HepG2 (cell line): ENCODE measurements around the gene HTRA1.

Experiments used
- ESRRA ChIP-seq: sonication (generic); formaldehyde crosslinking; IDR thresholded peaks from 2 replicates; pipeline ENCODE4 v1.5.1; 2020; ENCODE audit warnings: mild to moderate bottlenecking, low read depth, missing genetic modification reagents
- MTA3 ChIP-seq: sonication (generic); formaldehyde crosslinking; IDR thresholded peaks from 2 replicates; pipeline ENCODE4 v1.4.0; 2020; ENCODE audit warnings: missing genetic modification reagents
- RNF2 ChIP-seq: fragments of 450-650 bp; conservative IDR thresholded peaks from 2 replicates; pipeline ENCODE4 v1.6.1; 2016; ENCODE audit warnings: low read depth
- SRY ChIP-seq: sonication (generic); formaldehyde crosslinking; IDR thresholded peaks from 2 replicates; pipeline ENCODE4 v1.8.0; 2022; ENCODE audit warnings: mild to moderate bottlenecking, missing genetic modification reagents
- ZBTB40 ChIP-seq, 2 experiments: fragments of 450-650 bp in 1 of 2; sonication (generic) in 1 of 2; formaldehyde crosslinking in 1 of 2; IDR thresholded peaks; 2 replicates each; pipeline versions ENCODE4 v1.6.1 to v1.8.0; 2016 to 2022; ENCODE audit warnings: antibody characterized with exemption in 1 of 2, mild to moderate bottlenecking in 1 of 2, missing genetic modification reagents in 1 of 2
- ZFX ChIP-seq: sonication (generic); formaldehyde crosslinking; IDR thresholded peaks from 2 replicates; pipeline ENCODE4 v1.4.0; 2020; ENCODE audit warnings: mild to moderate bottlenecking, low read depth, missing genetic modification reagents, moderate library complexity
- ZNF317 ChIP-seq: sonication (generic); formaldehyde crosslinking; IDR thresholded peaks from 2 replicates; pipeline ENCODE4 v1.5.0; 2020; ENCODE audit warnings: mild to moderate bottlenecking, missing genetic modification reagents
- ZNF792 ChIP-seq: IDR thresholded peaks from 2 replicates; pipeline ENCODE4 v1.6.1; 2016
- ZNF839 ChIP-seq: sonication (generic); formaldehyde crosslinking; IDR thresholded peaks from 2 replicates; pipeline ENCODE4 v1.4.0; 2020; ENCODE audit warnings: missing genetic modification reagents, mild to moderate bottlenecking, borderline replicate concordance
- TF ChIP-seq, protein P1 (sequence below): sonication (generic); formaldehyde crosslinking; IDR thresholded peaks from 2 replicates; pipeline ENCODE4 v1.8.0; 2022; ENCODE audit warnings: mild to moderate bottlenecking, missing genetic modification reagents
- TF ChIP-seq, protein P2 (sequence below): sonication (generic); formaldehyde crosslinking; IDR thresholded peaks from 2 replicates; pipeline ENCODE4 v1.4.0; 2020; ENCODE audit warnings: low read depth, missing genetic modification reagents
- TF ChIP-seq, protein P3 (sequence below), 2 experiments: IDR thresholded peaks; 2 replicates each; pipeline ENCODE4 v1.6.1; 2011 to 2012; ENCODE audit warnings: low read length in 2 of 2, borderline replicate concordance in 1 of 2, low read depth in 1 of 2, mild to moderate bottlenecking in 1 of 2, moderate library complexity in 1 of 2
- TF ChIP-seq, protein P4 (sequence below): sonication (generic); formaldehyde crosslinking; IDR thresholded peaks from 2 replicates; pipeline ENCODE4 v1.5.0; 2020; ENCODE audit warnings: mild to moderate bottlenecking, missing genetic modification reagents, moderate library complexity

DNA sequence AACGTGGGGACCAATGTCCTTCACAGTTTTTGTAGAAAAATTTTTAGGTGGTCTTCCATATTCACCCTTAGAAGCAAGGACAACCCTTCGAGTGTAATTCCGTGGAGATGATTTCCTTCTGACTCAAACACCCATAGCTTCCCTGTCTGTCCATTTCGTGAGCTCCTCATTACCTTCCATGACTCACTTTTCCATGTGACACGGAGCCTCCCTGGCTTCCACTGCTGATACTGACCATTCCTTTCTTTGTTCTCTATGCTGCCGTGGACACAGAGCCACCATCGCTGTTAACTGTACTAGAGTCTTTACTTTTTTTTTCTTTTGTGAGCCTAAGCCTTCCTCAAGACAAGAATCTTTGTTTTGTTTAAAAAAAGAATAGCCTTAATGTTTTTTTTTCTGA lies 19.4 kb upstream of the HTRA1 start:
- TF ChIP-seq ESRRA (CRISPR knock-in tag), result no peak
- no peak for TF ChIP-seq ZNF839 (CRISPR knock-in tag)
- no peak for TF ChIP-seq ZNF317 (CRISPR knock-in tag)
- TF ChIP-seq, protein P1, sequence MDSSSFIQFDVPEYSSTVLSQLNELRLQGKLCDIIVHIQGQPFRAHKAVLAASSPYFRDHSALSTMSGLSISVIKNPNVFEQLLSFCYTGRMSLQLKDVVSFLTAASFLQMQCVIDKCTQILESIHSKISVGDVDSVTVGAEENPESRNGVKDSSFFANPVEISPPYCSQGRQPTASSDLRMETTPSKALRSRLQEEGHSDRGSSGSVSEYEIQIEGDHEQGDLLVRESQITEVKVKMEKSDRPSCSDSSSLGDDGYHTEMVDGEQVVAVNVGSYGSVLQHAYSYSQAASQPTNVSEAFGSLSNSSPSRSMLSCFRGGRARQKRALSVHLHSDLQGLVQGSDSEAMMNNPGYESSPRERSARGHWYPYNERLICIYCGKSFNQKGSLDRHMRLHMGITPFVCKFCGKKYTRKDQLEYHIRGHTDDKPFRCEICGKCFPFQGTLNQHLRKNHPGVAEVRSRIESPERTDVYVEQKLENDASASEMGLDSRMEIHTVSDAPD, result no peak
- TF ChIP-seq, protein P2, sequence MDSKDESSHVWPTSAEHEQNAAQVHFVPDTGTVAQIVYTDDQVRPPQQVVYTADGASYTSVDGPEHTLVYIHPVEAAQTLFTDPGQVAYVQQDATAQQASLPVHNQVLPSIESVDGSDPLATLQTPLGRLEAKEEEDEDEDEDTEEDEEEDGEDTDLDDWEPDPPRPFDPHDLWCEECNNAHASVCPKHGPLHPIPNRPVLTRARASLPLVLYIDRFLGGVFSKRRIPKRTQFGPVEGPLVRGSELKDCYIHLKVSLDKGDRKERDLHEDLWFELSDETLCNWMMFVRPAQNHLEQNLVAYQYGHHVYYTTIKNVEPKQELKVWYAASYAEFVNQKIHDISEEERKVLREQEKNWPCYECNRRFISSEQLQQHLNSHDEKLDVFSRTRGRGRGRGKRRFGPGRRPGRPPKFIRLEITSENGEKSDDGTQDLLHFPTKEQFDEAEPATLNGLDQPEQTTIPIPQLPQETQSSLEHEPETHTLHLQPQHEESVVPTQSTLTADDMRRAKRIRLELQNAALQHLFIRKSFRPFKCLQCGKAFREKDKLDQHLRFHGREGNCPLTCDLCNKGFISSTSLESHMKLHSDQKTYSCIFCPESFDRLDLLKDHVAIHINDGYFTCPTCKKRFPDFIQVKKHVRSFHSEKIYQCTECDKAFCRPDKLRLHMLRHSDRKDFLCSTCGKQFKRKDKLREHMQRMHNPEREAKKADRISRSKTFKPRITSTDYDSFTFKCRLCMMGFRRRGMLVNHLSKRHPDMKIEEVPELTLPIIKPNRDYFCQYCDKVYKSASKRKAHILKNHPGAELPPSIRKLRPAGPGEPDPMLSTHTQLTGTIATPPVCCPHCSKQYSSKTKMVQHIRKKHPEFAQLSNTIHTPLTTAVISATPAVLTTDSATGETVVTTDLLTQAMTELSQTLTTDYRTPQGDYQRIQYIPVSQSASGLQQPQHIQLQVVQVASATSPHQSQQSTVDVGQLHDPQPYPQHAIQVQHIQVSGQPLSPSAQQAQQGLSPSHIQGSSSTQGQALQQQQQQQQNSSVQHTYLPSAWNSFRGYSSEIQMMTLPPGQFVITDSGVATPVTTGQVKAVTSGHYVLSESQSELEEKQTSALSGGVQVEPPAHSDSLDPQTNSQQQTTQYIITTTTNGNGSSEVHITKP (CRISPR knock-in tag), result no peak
- TF ChIP-seq, protein P3, sequence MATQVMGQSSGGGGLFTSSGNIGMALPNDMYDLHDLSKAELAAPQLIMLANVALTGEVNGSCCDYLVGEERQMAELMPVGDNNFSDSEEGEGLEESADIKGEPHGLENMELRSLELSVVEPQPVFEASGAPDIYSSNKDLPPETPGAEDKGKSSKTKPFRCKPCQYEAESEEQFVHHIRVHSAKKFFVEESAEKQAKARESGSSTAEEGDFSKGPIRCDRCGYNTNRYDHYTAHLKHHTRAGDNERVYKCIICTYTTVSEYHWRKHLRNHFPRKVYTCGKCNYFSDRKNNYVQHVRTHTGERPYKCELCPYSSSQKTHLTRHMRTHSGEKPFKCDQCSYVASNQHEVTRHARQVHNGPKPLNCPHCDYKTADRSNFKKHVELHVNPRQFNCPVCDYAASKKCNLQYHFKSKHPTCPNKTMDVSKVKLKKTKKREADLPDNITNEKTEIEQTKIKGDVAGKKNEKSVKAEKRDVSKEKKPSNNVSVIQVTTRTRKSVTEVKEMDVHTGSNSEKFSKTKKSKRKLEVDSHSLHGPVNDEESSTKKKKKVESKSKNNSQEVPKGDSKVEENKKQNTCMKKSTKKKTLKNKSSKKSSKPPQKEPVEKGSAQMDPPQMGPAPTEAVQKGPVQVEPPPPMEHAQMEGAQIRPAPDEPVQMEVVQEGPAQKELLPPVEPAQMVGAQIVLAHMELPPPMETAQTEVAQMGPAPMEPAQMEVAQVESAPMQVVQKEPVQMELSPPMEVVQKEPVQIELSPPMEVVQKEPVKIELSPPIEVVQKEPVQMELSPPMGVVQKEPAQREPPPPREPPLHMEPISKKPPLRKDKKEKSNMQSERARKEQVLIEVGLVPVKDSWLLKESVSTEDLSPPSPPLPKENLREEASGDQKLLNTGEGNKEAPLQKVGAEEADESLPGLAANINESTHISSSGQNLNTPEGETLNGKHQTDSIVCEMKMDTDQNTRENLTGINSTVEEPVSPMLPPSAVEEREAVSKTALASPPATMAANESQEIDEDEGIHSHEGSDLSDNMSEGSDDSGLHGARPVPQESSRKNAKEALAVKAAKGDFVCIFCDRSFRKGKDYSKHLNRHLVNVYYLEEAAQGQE (IDR thresholded peaks at IDR 0.05; ENCODE audit: borderline replicate concordance in 1 of 2, low read depth in 1 of 2, low read length in 2 of 2), result no peak
- no peak for TF ChIP-seq RNF2
- no peak for TF ChIP-seq ZFX (CRISPR knock-in tag)
- TF ChIP-seq, protein P4, sequence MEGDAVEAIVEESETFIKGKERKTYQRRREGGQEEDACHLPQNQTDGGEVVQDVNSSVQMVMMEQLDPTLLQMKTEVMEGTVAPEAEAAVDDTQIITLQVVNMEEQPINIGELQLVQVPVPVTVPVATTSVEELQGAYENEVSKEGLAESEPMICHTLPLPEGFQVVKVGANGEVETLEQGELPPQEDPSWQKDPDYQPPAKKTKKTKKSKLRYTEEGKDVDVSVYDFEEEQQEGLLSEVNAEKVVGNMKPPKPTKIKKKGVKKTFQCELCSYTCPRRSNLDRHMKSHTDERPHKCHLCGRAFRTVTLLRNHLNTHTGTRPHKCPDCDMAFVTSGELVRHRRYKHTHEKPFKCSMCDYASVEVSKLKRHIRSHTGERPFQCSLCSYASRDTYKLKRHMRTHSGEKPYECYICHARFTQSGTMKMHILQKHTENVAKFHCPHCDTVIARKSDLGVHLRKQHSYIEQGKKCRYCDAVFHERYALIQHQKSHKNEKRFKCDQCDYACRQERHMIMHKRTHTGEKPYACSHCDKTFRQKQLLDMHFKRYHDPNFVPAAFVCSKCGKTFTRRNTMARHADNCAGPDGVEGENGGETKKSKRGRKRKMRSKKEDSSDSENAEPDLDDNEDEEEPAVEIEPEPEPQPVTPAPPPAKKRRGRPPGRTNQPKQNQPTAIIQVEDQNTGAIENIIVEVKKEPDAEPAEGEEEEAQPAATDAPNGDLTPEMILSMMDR (CRISPR knock-in tag), result no peak
- no peak for TF ChIP-seq ZBTB40 (IDR thresholded peaks at IDR 0.05)
- TF ChIP-seq ZBTB40 (CRISPR knock-in tag; IDR thresholded peaks at IDR 0.05), result no peak
- TF ChIP-seq SRY (CRISPR knock-in tag), result no peak
- TF ChIP-seq ZNF792, result no peak
- TF ChIP-seq MTA3 (CRISPR knock-in tag), result no peak
